Activated CD4-positive, alpha-beta T cell treated with anti-CD3 and anti-CD28 coated beads for 48 hours (primary cell): ENCODE measurements around the gene NCBP3.
"Not testable (repeated sequence)": the region's sequence is repeated elsewhere in the genome, so short reads cannot be mapped to it uniquely, and the experiment has no call there.

Experiments used
- DNase-seq: peaks from one replicate; pipeline ENCODE4 v3.0.0-alpha.2; 2020

The NCBP3 gene

DNA sequence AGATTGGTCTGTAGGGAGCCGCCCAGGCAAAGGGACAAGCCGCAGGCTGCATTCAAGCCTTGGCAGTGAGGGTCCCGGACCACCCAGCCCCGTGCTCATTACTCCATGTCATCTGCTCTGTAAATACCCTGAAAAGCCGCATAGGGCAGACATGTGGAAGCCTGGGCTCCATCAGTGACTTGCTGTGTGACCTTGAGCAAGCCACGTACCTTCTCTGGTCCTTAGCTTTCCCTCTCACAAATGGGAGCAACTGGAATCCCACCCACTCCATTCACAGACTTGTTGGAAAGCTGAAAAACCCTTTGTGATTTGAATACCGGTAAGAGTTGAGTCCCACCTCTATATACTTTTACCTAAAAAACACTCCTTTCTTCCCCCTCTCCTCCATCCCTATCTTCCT, 34.9 kb upstream of the NCBP3 start:
- no peak for DNase-seq

GRCh38 chr17:3879591-3880417, 33.8 kb upstream of the NCBP3 start:
- DNase-seq, result no peak

DNA sequence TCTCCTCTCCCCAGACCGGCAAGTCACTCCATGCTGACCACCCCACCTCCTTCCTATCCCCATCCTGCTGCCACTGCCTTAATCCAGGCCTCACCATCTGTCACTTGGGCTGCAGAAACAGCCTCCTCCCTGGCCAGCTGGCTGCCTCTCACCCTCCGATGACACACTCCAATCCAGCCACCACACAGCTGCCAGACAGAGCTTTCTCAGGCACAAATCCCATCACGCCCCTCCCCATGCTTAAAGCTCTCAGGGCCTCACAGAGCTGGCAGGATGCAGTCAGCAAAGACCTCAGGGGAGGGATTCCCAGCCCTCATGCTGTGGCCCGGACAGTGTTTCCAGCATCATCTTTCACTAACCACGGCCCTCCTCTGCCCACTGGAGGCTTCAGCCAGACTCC, 33.1 kb upstream of the NCBP3 start:
- no peak for DNase-seq

DNA sequence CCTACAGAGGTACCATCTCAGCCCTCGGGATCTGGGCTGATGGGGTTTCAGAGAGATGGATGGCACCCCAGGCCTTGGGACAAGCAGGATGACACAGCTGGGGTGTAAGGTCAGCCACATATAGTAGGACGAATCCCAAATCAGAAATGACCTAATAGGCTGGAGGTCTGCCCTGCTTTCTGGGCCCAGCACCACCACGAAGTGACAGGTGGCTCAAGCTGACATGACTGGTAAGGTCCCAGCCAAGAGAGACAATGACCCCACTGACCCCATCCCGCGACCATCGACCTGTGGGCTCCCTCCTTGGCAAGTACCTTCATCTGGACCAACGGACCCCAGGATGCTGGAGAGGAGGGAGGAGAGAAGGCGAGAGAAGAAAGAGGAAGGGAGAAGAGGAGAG, 31.2 kb upstream of the NCBP3 start:
- no peak for DNase-seq

DNA sequence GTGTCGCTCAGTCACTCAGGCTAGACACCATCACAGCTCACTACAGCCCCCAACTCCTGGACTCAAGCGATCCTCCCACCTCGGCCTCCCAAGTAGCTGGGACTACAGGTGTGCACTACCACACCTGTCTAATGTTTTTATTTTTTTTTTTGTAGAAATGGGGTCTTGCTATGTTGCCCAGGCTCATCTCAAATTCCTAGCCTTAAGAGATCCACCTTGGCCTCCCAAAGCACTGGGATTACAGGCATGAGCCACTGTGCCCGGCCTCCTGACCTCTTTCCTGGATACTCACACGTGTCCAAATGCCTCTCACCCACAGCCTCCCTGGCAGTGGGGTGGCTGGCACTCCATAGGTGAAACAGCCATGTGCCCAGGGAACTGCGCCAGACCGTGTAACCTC, 29.3 kb upstream of the NCBP3 start:
- DNase-seq, result no peak

GRCh38 chr17:3873862-3874261, 27.8 kb upstream of the NCBP3 start:
- no peak for DNase-seq

GRCh38 chr17:3870871-3871306, 24.8 kb upstream of the NCBP3 start:
- no peak for DNase-seq

DNA sequence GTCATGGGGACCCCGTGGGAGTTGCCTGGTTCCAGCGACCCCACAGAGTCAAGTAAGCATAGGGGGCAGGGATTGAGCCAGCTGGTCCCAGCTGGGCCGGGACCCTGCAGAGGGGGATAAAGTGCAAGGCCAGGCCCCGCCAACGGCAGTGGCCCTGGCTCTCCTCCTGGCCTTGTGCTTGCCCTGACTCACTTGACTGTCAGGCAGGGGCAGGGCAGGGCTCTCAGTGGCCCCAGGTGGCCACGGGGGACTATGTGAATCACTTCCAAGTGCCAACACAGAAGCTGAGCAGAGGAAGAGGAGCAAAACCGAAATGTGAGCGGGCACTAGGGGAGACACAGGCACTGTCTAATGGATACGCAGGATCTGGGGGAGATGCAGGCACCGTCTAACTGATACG, 21.6 kb upstream of the NCBP3 start:
- DNase-seq, result no peak

- DNase-seq, result no peak
Observed at GRCh38 chr17:3867106-3867505, 21.1 kb upstream of the NCBP3 start.

DNA sequence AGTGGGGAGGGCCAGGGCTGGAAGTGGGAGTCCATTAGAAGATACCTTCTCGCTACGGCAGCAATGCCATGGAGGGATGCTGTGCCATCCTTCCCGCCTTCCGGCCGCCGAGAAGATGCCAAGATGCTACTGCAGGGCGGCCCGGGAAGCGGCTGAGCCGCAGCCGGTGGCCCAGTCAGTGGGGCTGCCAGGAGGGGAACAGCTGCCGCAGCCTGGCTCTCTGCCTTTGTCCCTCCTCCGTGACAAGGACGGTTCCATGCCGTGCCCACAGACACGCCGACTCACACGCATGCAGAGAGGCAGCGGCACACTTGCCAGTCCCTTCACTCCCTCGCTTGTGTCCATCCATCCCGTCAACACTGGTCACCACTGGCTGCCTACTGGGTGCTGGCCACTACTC, 20.2 kb upstream of the NCBP3 start:
- DNase-seq, result no peak

- DNase-seq, result no peak
Observed at GRCh38 chr17:3865176-3865575, 19.1 kb upstream of the NCBP3 start.

GRCh38 chr17:3864534-3864933, 18.5 kb upstream of the NCBP3 start:
- no peak for DNase-seq

DNA sequence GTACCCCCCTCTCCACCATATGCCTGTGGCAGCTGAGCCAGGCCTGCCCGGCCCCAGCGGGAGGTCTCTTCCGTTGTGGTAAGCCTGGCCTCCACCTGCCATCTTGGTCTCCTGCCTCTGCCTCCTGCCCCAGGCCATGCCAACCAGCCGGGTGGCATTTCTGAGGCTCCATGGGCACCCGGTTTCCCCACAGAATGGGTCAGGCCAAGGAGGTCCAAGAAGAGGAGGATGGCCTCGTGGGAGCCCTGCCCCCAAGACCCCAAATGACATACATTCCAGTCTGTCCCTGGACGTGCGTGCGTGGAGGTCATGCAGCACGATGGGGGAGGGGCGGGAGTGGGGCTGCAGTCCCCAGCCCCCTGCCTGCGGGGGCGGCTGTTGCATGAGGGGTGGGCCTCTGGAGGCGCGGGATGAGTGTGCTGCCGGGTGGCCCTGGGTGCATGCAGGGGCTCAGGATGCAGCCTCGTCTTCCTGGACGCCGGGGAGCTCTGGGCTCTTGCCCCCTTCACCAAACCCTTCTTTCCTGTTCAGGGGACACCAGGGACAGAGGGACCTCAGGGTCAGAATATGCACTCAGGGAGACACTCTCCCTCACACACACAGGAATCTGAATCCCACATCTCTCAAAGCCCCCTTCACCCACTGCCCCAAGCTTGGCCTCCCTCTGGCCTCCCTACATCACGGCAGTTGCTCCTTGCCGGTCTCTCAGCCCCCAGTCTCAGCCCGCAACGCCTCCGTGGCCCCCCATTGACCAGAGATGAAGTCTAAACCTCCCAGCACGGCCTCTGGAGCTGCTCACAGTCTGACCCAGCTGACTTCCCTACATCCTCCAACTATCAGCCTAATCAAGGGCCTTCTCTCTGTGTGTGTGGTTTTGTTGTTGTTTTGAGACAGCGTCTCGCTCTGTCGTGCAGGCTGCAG, 16.0 kb upstream of the NCBP3 start:
- no peak for DNase-seq

- DNase-seq, result no peak
Observed at GRCh38 chr17:3860939-3861700, 15.1 kb upstream of the NCBP3 start.

- no peak for DNase-seq
Observed at GRCh38 chr17:3859940-3860339, 13.9 kb upstream of the NCBP3 start.

DNA sequence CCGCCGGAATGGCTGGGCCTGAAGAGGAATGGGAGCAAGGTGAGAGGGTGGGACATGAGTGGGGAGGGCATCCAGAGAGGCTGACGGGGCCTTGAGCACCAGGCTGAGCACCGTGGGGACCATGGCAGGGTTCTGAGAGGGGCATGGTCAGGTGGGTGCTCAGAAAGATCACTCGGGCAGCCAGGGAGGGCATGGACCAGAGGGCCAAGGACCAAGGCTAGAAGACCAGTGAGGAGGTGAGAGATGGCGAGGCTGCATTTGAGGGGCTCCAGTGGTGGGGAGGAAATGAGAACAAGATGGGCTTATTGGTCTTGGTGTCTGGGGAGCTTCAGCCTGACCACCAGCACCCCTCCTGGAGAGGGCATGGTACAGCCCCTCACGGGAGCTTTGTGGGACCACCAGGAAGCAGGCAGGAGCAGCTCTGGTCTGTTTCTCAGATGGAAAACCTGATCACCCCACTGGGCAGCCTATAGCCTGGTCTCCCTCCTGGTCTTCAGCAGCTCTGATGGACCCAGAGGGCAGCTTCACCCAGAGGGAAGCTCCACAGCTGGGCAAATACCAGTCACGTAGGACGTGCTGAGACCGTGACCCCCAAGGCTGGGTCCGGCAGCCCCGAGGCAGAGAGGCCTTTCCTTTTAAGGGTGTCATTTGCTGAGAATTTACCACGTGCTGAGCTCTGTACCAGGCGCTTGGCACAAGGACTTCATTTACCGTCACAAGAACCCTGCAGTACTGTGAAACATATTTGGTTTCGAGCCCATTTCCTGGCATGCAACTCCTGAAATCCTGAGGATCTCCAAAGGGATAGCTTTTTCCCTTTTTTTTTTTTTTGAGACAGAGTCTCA, 11.4 kb upstream of the NCBP3 start:
- no peak for DNase-seq

DNA sequence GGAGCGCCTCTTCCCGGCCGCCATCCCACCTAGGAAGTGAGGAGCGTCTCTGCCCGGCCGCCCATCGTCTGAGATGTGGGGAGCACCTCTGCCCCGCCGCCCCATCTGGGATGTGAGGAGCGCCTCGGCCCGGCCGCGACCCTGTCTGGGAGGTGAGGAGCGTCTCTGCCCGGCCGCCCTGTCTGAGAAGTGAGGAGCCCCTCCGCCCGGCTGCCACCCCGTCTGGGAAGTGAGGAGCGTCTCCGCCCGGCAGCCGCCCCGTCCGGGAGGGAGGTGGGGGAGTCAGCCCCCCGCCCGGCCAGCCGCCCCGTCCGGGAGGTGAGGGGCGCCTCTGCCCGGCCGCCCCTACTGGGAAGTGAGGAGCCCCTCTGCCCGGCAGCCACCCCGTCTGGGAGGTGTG, 8.2 kb upstream of the NCBP3 start:
- not testable (repeated sequence) for DNase-seq

- no peak for DNase-seq
Observed at GRCh38 chr17:3852561-3852960, 6.5 kb upstream of the NCBP3 start.

DNA sequence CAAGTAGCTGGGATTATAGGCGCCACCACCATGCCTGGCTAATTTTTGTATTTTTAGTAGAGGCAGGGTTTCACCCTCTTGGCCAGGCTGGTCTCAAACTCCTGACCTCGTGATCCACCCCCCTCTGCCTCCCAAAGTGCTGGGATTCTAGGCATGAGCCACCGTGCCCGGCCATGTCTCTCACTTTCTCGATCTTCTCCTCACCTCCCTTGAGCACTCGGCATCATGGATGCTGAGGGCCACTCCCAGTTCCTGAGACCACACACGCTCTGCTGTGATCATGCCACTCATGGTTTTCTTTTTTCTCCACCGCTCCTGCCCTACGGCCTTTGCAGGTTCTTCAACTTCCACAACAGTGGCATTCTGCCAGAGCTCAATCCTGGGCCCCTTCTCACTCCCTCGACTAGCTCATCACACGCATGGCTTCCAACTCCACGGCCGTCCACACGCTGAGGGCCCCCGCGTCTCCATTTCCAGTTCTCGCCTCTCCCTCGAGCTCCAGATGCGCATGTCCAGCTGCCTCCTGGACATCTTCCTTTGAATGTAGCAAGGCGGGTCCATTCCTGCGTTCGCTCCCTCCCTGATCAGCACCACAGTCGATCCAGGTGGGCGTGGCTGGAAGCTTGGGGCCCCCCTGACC, 5.5 kb upstream of the NCBP3 start:
- DNase-seq, result no peak

DNA sequence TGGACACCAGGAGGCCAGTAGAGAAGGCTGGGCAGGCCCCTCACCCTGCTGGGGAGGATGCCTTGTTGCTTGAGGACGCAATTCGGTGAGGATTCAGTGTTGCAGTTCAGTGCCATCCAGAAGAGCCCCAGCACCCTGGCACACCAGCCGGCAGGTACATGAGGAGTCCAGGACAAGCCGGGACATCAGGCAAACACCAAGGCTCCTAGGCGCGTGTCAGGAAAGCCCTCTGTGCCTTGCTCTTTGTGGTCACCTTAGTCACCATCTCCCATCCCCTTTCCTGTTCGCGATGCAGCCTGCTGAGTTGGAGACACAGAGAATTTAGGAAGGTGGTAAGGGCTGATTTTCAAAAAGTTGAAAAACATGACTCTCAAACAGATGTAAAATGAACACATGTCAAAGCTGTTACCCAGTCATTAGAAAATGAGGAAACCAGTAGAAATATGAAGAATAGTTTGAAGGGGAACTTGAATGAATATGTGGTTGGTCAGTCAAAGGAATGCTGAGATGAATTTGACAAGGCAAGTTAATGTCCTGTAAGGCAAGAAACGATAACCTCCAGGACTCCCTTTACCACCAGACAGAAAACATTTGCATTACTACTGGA, 2.3 kb upstream of the NCBP3 start:
- DNase-seq, result no peak

- no peak for DNase-seq
Observed at GRCh38 chr17:3847165-3847670, 1.2 kb upstream of the NCBP3 start.
